ENCODE results near the gene KCNMA1. TPM values are rescaled to one million over a fixed set of nuclear protein-coding genes. Genes with fewer than 3 reads are reported as not detected.

Gene KCNMA1
- total and polyA plus RNA-seq, 9 of the 15 experiments (the other 6 are each of a cell fraction or from before 2014, with no cell fraction given): 0.01 to 0.95 (median 0.15) TPM; not detected in 4

DNA sequence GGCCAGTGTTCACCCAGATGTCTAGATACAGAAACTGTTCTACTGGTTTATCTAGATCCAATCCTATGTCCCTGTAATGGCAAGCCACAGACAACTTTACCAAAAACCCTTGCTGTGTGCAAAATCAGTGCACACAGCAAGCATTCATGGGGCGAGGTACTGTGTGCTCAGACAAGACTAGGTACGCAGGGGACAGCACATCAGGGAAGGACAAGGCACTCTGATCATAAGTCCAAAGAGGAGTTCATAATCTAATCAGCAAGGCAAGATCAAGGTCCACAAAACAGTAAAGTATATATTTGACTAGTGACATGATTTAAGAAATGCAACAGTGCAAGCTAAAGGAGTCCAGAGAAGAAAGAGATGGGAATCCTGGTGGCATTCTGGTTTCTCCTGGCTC is 25.9 kb downstream of the KCNMA1 start:
- Histone ChIP-seq H3K9me1 (ENCODE audit: control insufficient read depth, insufficient read depth, low read length) (no peaks in the 10 kb centered on the region), H3K79me2 (ENCODE audit: control insufficient read depth, insufficient read depth, low read length) (no peaks in the 10 kb centered on the region), H3K9ac (ENCODE audit: insufficient read depth in 1 of 2, low read depth in 2 of 2, low read length in 2 of 2) (no peak overlapping the region), H3K36me3 (ENCODE audit: control insufficient read depth, insufficient read depth, low read length) (no peaks in the 10 kb centered on the region), H3K4me1 (replicated peaks in 1 of 2; ENCODE audit: control insufficient read depth in 2 of 2, insufficient read depth in 2 of 2, low read length in 2 of 2) (no peaks in the 10 kb centered on the region), H2AFZ (ENCODE audit: low read depth, low read length) (no peak overlapping the region), H3K4me2 (ENCODE audit: insufficient read depth, low read length) (no peak overlapping the region), H3K4me3 (no peak overlapping the region), H3K27ac (ENCODE audit: extremely low read depth, low read depth, low read length) (no peak overlapping the region), H4K20me1 (replicated peaks; ENCODE audit: control insufficient read depth, insufficient read depth, low read length) (peaks cover 3% of the 10 kb centered on the region), H3K9me3 (replicated peaks; ENCODE audit: control insufficient read depth, insufficient read depth, low read depth, low read length) (no peaks in the 10 kb centered on the region), H3K27me3 (ENCODE audit: control insufficient read depth in 2 of 2, insufficient read depth in 2 of 2, low read length in 2 of 2) (peaks cover 0 to 16% of the 10 kb centered on the region in 2 experiments; a peak in 3 of 5 replicates)
- BruUV-seq (replicated peaks): no TSS peak
- WGBS (ENCODE audit: insufficient coverage, low coverage, missing lambda C conversion rate): 2% methylated on average over 2 of the region's 2 CpGs
- CTCF ChIA-PET (ENCODE audit: low intra/inter-chr PET ratio): no interaction called here
- TF ChIP-seq E2F5 (CRISPR knock-in tag; IDR thresholded peaks at IDR 0.05): no peak
- TF ChIP-seq ZNF143 (CRISPR knock-in tag; IDR thresholded peaks at IDR 0.05): no peak
- TF ChIP-seq, protein P1, sequence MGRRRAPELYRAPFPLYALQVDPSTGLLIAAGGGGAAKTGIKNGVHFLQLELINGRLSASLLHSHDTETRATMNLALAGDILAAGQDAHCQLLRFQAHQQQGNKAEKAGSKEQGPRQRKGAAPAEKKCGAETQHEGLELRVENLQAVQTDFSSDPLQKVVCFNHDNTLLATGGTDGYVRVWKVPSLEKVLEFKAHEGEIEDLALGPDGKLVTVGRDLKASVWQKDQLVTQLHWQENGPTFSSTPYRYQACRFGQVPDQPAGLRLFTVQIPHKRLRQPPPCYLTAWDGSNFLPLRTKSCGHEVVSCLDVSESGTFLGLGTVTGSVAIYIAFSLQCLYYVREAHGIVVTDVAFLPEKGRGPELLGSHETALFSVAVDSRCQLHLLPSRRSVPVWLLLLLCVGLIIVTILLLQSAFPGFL (CRISPR knock-in tag; IDR thresholded peaks at IDR 0.05): no peak
- no peak for TF ChIP-seq CBX1 (IDR thresholded peaks at IDR 0.05; ENCODE audit: low read depth)
- no peak for TF ChIP-seq IRF2 (CRISPR knock-in tag; IDR thresholded peaks at IDR 0.05)
- TF ChIP-seq PTRF (tag; IDR thresholded peaks at IDR 0.05): no peak
- TF ChIP-seq NFXL1 (CRISPR knock-in tag; IDR thresholded peaks at IDR 0.05): no peak
- no peak for TF ChIP-seq GTF2E2 (tag; IDR thresholded peaks at IDR 0.05)
- no peak for TF ChIP-seq MAFG (tag; conservative IDR thresholded peaks at IDR 0.05)
- FAIRE-seq (no peak), DNase-seq (ENCODE audit: extremely low read depth in 1 of 4, low spot score in 3 of 4) (no peak), ATAC-seq (no peak)
- intact Hi-C loops (cut with micrococcal nuclease) (no loop called here), in situ Hi-C loops (cut with MboI) (no loop called here)
- POLR2A ChIA-PET: no interaction called here
